Activated naive CD8-positive, alpha-beta T cell treated with anti-CD3 and anti-CD28 coated beads for 36 hours (primary cell): Measurements from ENCODE around the gene MYO19. TPM values are rescaled to one million over a fixed set of nuclear protein-coding genes. Genes with fewer than 3 reads are reported as not detected.

Source experiments
- DNase-seq: peaks from one replicate; pipeline ENCODE4 v3.0.0; 2021
- H3K27ac Mint-ChIP-seq: one replicate; pipeline ENCODE4 v1.8.0; 2022; ENCODE audit warnings: mild to moderate bottlenecking, moderate library complexity, mixed read lengths
- H3K27me3 Mint-ChIP-seq: one replicate; pipeline ENCODE4 v1.8.0; 2022; ENCODE audit warnings: mild to moderate bottlenecking, mixed read lengths
- H3K36me3 Mint-ChIP-seq: one replicate; pipeline ENCODE4 v1.8.0; 2021; ENCODE audit warnings: mild to moderate bottlenecking, mixed read lengths
- H3K4me1 Mint-ChIP-seq: one replicate; pipeline ENCODE4 v1.8.0; 2021; ENCODE audit warnings: mixed read lengths
- H3K4me3 Mint-ChIP-seq: one replicate; pipeline ENCODE4 v1.8.0; 2022; ENCODE audit warnings: mild to moderate bottlenecking, moderate library complexity, mixed read lengths
- H3K9me3 Mint-ChIP-seq: one replicate; pipeline ENCODE4 v1.8.0; 2022; ENCODE audit warnings: mixed read lengths
- total RNA-seq, 2 experiments: library from RNA; stranded (reverse); gene quantifications; one replicate each; pipeline ENCODE4 v1.2.3, GENCODE V29; 2021

The MYO19 gene
- total RNA-seq, result 100 to 1,000 TPM; 123 to 134 TPM

- H3K27ac Mint-ChIP-seq, result peak within 1 kb of the TSS; percentile 100
- H3K9me3 Mint-ChIP-seq, result no peaks in the 10 kb centered on the region
- H3K4me1 Mint-ChIP-seq, result peaks cover 42% of the 10 kb centered on the region
- H3K36me3 Mint-ChIP-seq, result peaks cover 50% of the 10 kb centered on the region
- peak; percentile 92 for DNase-seq
- peak within 1 kb of the TSS; percentile 97 for H3K4me3 Mint-ChIP-seq
- no peaks in the 10 kb centered on the region for H3K27me3 Mint-ChIP-seq
These were observed at the start of gene MYO19, which contains the start of gene PIGW for GRCh38 chr17:36534840-36535668. TSS of gene MYO19 (minus strand) at chr17:36534868. CDS start at chr17:36532538, 2,330 bp downstream. TSS of gene PIGW (plus strand) at chr17:36534987. CDS start at chr17:36537102, 2,115 bp downstream.

DNA sequence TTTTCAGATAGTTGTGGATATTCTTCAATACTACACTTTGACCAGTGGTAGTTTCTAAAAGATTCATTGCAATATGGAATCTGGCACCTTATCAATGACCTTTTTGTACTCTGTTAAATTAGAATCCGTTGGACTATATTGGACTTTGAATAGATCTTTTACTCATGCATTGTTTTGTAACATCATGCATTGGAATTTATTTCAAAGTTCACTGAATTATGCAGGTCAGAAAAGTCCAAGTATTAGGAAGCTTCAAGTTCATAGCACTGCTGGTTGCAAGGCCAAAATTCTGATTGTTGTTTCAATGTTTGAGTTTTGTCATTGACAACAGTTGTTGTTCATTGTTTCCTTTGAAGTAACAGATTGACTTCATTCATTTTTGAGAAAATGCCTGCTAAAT lies 49.1 kb upstream of the MYO19 start:
- Mint-ChIP-seq H3K9me3 (no peaks in the 10 kb centered on the region), H3K36me3 (peaks cover 33% of the 10 kb centered on the region), H3K4me3 (no peak overlapping the region), H3K4me1 (no peaks in the 10 kb centered on the region), H3K27ac (no peak overlapping the region), H3K27me3 (no peaks in the 10 kb centered on the region)
- no peak for DNase-seq

GRCh38 chr17:36578671-36579070 lies 44.0 kb upstream of the MYO19 start:
- H3K4me1 Mint-ChIP-seq, result peaks cover 7% of the 10 kb centered on the region
- H3K9me3 Mint-ChIP-seq, result no peaks in the 10 kb centered on the region
- no peak overlapping the region for H3K4me3 Mint-ChIP-seq
- H3K27ac Mint-ChIP-seq, result no peak overlapping the region
- DNase-seq, result no peak
- no peaks in the 10 kb centered on the region for H3K27me3 Mint-ChIP-seq
- H3K36me3 Mint-ChIP-seq, result peaks cover 24% of the 10 kb centered on the region

DNA sequence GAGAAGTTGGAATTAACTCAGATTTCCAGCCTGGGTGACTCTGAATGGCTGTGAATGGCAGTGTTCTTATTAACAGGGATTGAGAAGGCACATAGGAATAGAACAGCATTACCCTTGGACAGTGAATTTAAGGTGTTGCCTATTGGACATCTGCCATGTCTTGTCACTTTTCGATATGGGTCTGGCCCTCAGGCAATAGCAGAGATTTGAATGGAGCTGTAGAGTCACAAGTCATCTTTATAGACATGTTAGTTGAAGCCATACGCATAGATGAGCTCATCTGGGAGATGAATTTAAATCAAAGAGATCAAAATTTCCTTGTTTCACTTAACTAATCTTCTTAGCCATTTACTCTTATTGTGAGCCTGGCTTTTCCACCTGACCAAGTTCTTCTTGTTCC lies 42.1 kb upstream of the MYO19 start:
- H3K4me3 Mint-ChIP-seq, result no peak overlapping the region
- H3K36me3 Mint-ChIP-seq, result peaks cover 32% of the 10 kb centered on the region
- H3K27me3 Mint-ChIP-seq, result no peaks in the 10 kb centered on the region
- peaks cover 17% of the 10 kb centered on the region for H3K4me1 Mint-ChIP-seq
- H3K9me3 Mint-ChIP-seq, result no peaks in the 10 kb centered on the region
- DNase-seq, result no peak
- H3K27ac Mint-ChIP-seq, result no peak overlapping the region

DNA sequence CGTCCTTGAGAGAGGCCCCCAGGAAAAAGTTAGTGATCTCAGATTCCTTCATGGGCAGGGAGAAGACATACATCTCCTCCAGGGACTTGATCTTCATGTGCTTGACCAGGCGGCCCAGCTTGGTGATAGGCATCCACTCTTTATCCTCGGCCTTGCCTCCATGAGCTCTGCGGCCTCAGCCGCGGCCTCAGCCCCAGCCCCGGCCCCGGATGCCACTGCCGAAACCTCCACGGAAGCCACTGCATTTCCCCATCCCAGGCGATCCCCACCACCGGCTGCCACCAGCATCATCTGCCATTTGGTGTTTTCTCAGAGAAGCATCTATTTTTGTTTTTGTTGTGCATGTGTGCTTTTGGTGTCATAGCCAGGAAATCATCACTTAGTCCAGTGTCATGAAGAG lies 40.4 kb upstream of the MYO19 start:
- Mint-ChIP-seq H3K27ac (no peak overlapping the region), H3K27me3 (no peaks in the 10 kb centered on the region), H3K4me3 (no peak overlapping the region), H3K36me3 (peaks cover 26% of the 10 kb centered on the region), H3K4me1 (peaks cover 17% of the 10 kb centered on the region), H3K9me3 (no peaks in the 10 kb centered on the region)
- DNase-seq, result no peak

GRCh38 chr17:36566081-36566480 lies 31.4 kb upstream of the MYO19 start:
- Mint-ChIP-seq H3K27me3 (no peaks in the 10 kb centered on the region), H3K9me3 (no peaks in the 10 kb centered on the region), H3K36me3 (peaks cover 31% of the 10 kb centered on the region), H3K4me1 (peaks cover 9% of the 10 kb centered on the region), H3K27ac (no peak overlapping the region), H3K4me3 (no peak overlapping the region)
- DNase-seq, result no peak

GRCh38 chr17:36553459-36553858 lies 18.8 kb upstream of the MYO19 start:
- Mint-ChIP-seq H3K4me3 (peak overlapping the region; percentile 44), H3K4me1 (peaks cover 52% of the 10 kb centered on the region)

GRCh38 chr17:36550491-36551417 lies 16.1 kb upstream of the MYO19 start:
- Mint-ChIP-seq H3K9me3 (no peaks in the 10 kb centered on the region), H3K27ac (peak overlapping the region; percentile 88), H3K4me3 (peak overlapping the region; percentile 66), H3K4me1 (peaks cover 56% of the 10 kb centered on the region), H3K36me3 (peaks cover 45% of the 10 kb centered on the region), H3K27me3 (no peaks in the 10 kb centered on the region)
- no peak for DNase-seq

More at GRCh38 chr17:36553459-36553858, 18.8 kb upstream of the MYO19 start:
- Mint-ChIP-seq H3K9me3 (no peaks in the 10 kb centered on the region), H3K36me3 (peaks cover 42% of the 10 kb centered on the region), H3K27ac (peak overlapping the region; percentile 22), H3K27me3 (no peaks in the 10 kb centered on the region)
- DNase-seq, result no peak

DNA sequence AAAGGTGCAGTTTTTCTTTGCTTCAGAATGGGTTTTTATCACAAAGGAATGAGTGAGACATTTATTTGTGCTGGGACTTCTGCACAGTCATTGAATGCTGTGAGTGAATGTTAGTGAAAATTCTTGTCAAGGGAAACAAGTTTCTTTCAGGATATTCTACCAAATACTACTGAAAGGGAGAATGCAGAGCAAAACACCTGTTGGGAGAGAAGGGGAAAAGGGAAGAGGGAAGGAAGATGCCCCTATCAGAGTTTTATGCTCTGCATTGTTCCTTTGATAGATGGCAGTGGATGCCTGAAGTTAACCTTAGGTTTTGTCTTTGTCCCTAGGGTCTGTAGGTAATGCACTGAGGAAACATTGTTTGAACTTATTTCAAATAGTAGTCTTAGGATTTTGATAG lies 13.1 kb upstream of the MYO19 start:
- Mint-ChIP-seq H3K27me3 (no peaks in the 10 kb centered on the region), H3K36me3 (peaks cover 44% of the 10 kb centered on the region), H3K4me1 (peaks cover 45% of the 10 kb centered on the region), H3K9me3 (no peaks in the 10 kb centered on the region), H3K4me3 (peak overlapping the region; percentile 91), H3K27ac (peak overlapping the region; percentile 78)
- no peak for DNase-seq

GRCh38 chr17:36546418-36547093 lies 11.9 kb upstream of the MYO19 start:
- H3K27me3 Mint-ChIP-seq, result no peaks in the 10 kb centered on the region
- no peaks in the 10 kb centered on the region for H3K9me3 Mint-ChIP-seq
- H3K4me3 Mint-ChIP-seq, result peak overlapping the region; percentile 91
- peaks cover 35% of the 10 kb centered on the region for H3K4me1 Mint-ChIP-seq
- DNase-seq, result no peak
- H3K36me3 Mint-ChIP-seq, result peaks cover 41% of the 10 kb centered on the region
- H3K27ac Mint-ChIP-seq, result peak overlapping the region; percentile 94

DNA sequence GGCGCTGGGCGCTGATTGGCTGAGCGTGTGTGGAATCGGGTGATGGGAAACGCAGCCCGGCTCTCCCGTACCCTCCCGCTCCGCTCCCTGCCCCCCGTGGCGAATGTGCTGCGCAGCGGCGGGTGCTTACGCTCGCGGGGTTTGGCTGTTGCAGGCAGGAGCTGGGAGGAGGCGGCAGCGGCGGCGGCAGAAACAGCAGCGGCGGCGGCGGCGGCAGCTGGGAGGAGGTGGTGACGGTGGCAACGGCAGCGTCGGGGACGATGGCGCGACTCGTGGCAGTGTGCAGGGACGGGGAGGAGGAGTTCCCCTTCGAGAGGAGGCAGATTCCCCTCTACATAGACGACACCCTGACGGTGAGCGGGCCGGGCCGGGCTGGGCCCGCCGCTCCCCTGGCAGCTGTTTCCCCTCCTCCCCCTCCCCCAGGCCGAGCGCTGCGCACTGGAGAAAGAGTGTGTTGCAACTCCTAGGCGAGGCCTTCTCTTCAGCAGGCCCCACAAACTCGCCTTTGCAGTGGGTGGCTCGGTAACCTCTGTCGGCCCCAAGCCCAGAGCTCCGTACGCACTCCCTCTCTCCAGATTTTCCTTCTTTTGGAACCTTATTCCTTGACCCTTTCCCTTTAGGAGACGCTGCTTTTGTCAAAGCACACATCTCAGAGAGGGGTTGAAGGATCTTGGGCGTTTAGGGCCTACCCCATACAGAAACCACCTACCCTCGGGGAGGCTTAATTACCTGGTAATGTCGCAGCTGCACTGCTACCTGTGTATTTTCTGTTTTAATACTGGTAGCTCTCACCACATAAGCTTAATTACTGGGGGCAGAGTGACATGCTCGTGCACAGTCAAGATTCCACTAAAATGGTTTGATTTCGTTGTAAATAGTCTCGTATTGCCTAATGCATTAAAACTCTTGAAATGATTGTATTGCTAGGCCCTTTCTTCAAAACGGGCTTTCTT lies 11.1 kb upstream of the MYO19 start:
- Mint-ChIP-seq H3K4me3 (peak overlapping the region; percentile 91), H3K27ac (peak overlapping the region; percentile 94), H3K4me1 (peaks cover 31% of the 10 kb centered on the region), H3K36me3 (peaks cover 39% of the 10 kb centered on the region), H3K9me3 (no peaks in the 10 kb centered on the region), H3K27me3 (no peaks in the 10 kb centered on the region)
- DNase-seq, result peak; percentile 98

- Mint-ChIP-seq H3K36me3 (peaks cover 33% of the 10 kb centered on the region), H3K9me3 (no peaks in the 10 kb centered on the region), H3K27ac (peak overlapping the region; percentile 96), H3K4me3 (peak overlapping the region; percentile 95), H3K4me1 (peaks cover 24% of the 10 kb centered on the region), H3K27me3 (no peaks in the 10 kb centered on the region)
- DNase-seq, result no peak
These were observed 10.4 kb upstream of the MYO19 start for GRCh38 chr17:36545077-36545464.

GRCh38 chr17:36544307-36545076 lies 9.8 kb upstream of the MYO19 start, which contains the start of gene GGNBP2:
TSS of gene GGNBP2 (plus strand) at chr17:36544919. CDS start at chr17:36545725, 806 bp downstream.
- Mint-ChIP-seq H3K27me3 (no peaks in the 10 kb centered on the region), H3K9me3 (no peaks in the 10 kb centered on the region), H3K36me3 (peaks cover 30% of the 10 kb centered on the region), H3K27ac (peak within 1 kb of the TSS; percentile 96), H3K4me1 (peaks cover 23% of the 10 kb centered on the region), H3K4me3 (peak within 1 kb of the TSS; percentile 95)
- peak; percentile 95 for DNase-seq
